HCT116 (cell line): ENCODE results near the gene GNAS-AS1. TPM values are rescaled to one million over a fixed set of nuclear protein-coding genes. Genes with fewer than 3 reads are reported as not detected.

Source experiments
- ATAC-seq: fragments of 200-7000 bp; cut with Tn5 transposase; 2 replicates; pipeline ENCODE4 v1.9.1; 2020; ENCODE audit warnings: mild to moderate bottlenecking, moderate library complexity
- BruUV-seq: library from RNA; stranded (reverse); fragments of 400-500 nt; replicated peaks from 2 replicates; lab custom pipeline; 2021; lab: Mats Ljungman, UMichigan
- CTCF ChIA-PET: fragments of 300-600 bp; sonication (Branson Sonifier 250); formaldehyde crosslinking; loops from one replicate; lab custom pipeline; 2021; ENCODE audit warnings: antibody characterized with exemption; lab: Charles Lee
- POLR2A ChIA-PET: fragments of 300-600, 350-600 bp; sonication (Branson Sonifier 250); formaldehyde crosslinking; loops from one replicate; lab custom pipeline; 2021; ENCODE audit warnings: antibody characterized with exemption; lab: Charles Lee
- RAD21 ChIA-PET, 2 experiments: fragments of 300-600 bp; sonication (Branson Sonifier 250); formaldehyde crosslinking; loops; one replicate each; lab custom pipeline; 2023; ENCODE audit warnings: low total read pairs in 2 of 2; ENCODE audit not compliant: uncharacterized antibody in 2 of 2, unreplicated experiment in 2 of 2, low non-redundant PET in 1 of 2; lab: Charles Lee
- DNase-seq: peaks from one replicate; pipeline ENCODE4 v3.0.0-alpha.2; 2010; ENCODE audit warnings: low read depth, low spot score
- H2AFZ ChIP-seq: fragments of 200-600 bp; shearing (Covaris generic), sonication (generic); 2 replicates; pipeline ENCODE4 v1.6.1; 2017; ENCODE audit warnings: low read depth, mixed run types, mixed read lengths, antibody characterized with exemption, low read length; ENCODE audit not compliant: poor library complexity, severe bottlenecking
- H3K27ac ChIP-seq: 2 replicates; pipeline ENCODE4 v1.5.1; 2012; ENCODE audit warnings: low read depth, low read length
- H3K27me3 ChIP-seq: fragments of 200-600 bp; sonication (generic); 2 replicates; pipeline ENCODE4 v1.6.1; 2016; ENCODE audit warnings: mixed run types, low read length, mixed read lengths; ENCODE audit not compliant: insufficient read depth
- H3K36me3 ChIP-seq, 2 experiments: fragments of 200-500 bp in 1 of 2; fragments of 200-600 bp in 1 of 2; sonication (Bioruptor generic) in 1 of 2; sonication (generic) in 1 of 2; 2 replicates each; pipeline versions ENCODE4 v1.5.1 to v1.6.1; 2014 to 2016; ENCODE audit warnings: low read length in 2 of 2, inconsistent platforms in 1 of 2, mixed read lengths in 1 of 2, mixed run types in 1 of 2; ENCODE audit not compliant: insufficient read depth in 2 of 2, control insufficient read depth in 1 of 2
- H3K4me1 ChIP-seq, 2 experiments: fragments of 200-600 bp in 1 of 2; sonication (generic) in 1 of 2; 2 replicates each; pipeline versions ENCODE4 v1.5.1 to v1.6.1; 2012 to 2017; ENCODE audit warnings: low read length in 2 of 2, inconsistent platforms in 1 of 2, mild to moderate bottlenecking in 1 of 2, mixed read lengths in 1 of 2, mixed run types in 1 of 2, moderate library complexity in 1 of 2; ENCODE audit not compliant: insufficient read depth in 2 of 2, control insufficient read depth in 1 of 2
- H3K4me2 ChIP-seq: fragments of 200-600 bp; sonication (generic); 2 replicates; pipeline ENCODE4 v1.6.1; 2017; ENCODE audit warnings: mixed run types, low read length, mixed read lengths
- H3K4me3 ChIP-seq, 2 experiments: fragments of 200-600 bp in 1 of 2; sonication (generic) in 1 of 2; replicated peaks in 1 of 2; 2 replicates each; pipeline ENCODE4 v1.5.1; 2011 to 2016; ENCODE audit warnings: low read length in 2 of 2, control low read depth in 1 of 2, low read depth in 1 of 2, mild to moderate bottlenecking in 1 of 2, mixed read lengths in 1 of 2, mixed run types in 1 of 2
- H3K79me2 ChIP-seq: fragments of 200-600 bp; sonication (generic); 2 replicates; pipeline ENCODE4 v1.6.1; 2017; ENCODE audit warnings: mild to moderate bottlenecking, mixed run types, low read length, moderate library complexity, mixed read lengths; ENCODE audit not compliant: insufficient read depth
- H3K9ac ChIP-seq: fragments of 200-600 bp; sonication (generic); 2 replicates; pipeline ENCODE4 v1.6.1; 2016; ENCODE audit warnings: low read length, mixed read lengths
- H3K9me2 ChIP-seq: fragments of 200-600 bp; sonication (generic), shearing (Covaris generic); 2 replicates; pipeline ENCODE4 v1.6.1; 2017; ENCODE audit warnings: mixed run types, mild to moderate bottlenecking, moderate library complexity; ENCODE audit not compliant: insufficient read depth
- H3K9me3 ChIP-seq, 2 experiments: fragments of 200-500 bp in 1 of 2; fragments of 200-600 bp in 1 of 2; sonication (Bioruptor generic) in 1 of 2; sonication (generic) in 1 of 2; 2 replicates each; pipeline ENCODE4 v1.6.1; 2014 to 2017; ENCODE audit warnings: low read length in 2 of 2, mixed read lengths in 2 of 2, inconsistent platforms in 1 of 2, low read depth in 1 of 2, mild to moderate bottlenecking in 1 of 2, mixed run types in 1 of 2, moderate library complexity in 1 of 2; ENCODE audit not compliant: control insufficient read depth in 1 of 2, insufficient read depth in 1 of 2
- H4K20me1 ChIP-seq: fragments of 200-600 bp; sonication (generic), shearing (Covaris generic); 2 replicates; pipeline ENCODE4 v1.6.1; 2017; ENCODE audit warnings: mixed run types, mild to moderate bottlenecking, moderate library complexity; ENCODE audit not compliant: insufficient read depth
- CEBPB ChIP-seq: IDR thresholded peaks from 2 replicates; pipeline ENCODE4 v1.6.1; 2012; ENCODE audit warnings: low read depth
- CTCF ChIP-seq, 3 experiments: fragments of 200-600 bp in 1 of 3; sonication (generic) in 1 of 3; IDR thresholded peaks in 2 of 3; conservative IDR thresholded peaks in 1 of 3; 2 replicates each; pipeline ENCODE4 v1.5.1; 2012 to 2017; ENCODE audit warnings: low read depth in 2 of 3, low read length in 2 of 3, antibody characterized with exemption in 1 of 3, borderline replicate concordance in 1 of 3, control low read depth in 1 of 3, mild to moderate bottlenecking in 1 of 3, mixed read lengths in 1 of 3, mixed run types in 1 of 3, moderate library complexity in 1 of 3; ENCODE audit not compliant: insufficient read depth in 1 of 3
- EGR1 ChIP-seq: IDR thresholded peaks from 2 replicates; pipeline ENCODE4 v1.6.1; 2012; ENCODE audit warnings: low read depth
- ELF1 ChIP-seq: IDR thresholded peaks from 2 replicates; pipeline ENCODE4 v1.6.1; 2012; ENCODE audit warnings: low read depth, borderline replicate concordance
- EZH2 ChIP-seq: fragments of 200-600 bp; sonication (generic); IDR thresholded peaks from 2 replicates; pipeline ENCODE4 v1.6.1; 2017; ENCODE audit warnings: antibody characterized with exemption, mixed run types
- EZH2phosphoT487 ChIP-seq: fragments of 200-600 bp; IDR thresholded peaks from 2 replicates; pipeline ENCODE4 v1.6.1; 2018; ENCODE audit warnings: antibody characterized with exemption, borderline replicate concordance
- FOSL1 ChIP-seq: IDR thresholded peaks from 2 replicates; pipeline ENCODE4 v1.6.1; 2012; ENCODE audit warnings: low read depth
- JUND ChIP-seq: IDR thresholded peaks from 2 replicates; pipeline ENCODE4 v1.6.1; 2012
- POLR2A ChIP-seq: IDR thresholded peaks from 2 replicates; pipeline ENCODE4 v1.7.0; 2011; ENCODE audit warnings: borderline replicate concordance; ENCODE audit not compliant: insufficient read depth, insufficient read length; ENCODE audit errors: extremely low read depth
- POLR2AphosphoS5 ChIP-seq: IDR thresholded peaks from 2 replicates; pipeline ENCODE4 v1.6.1; 2011; ENCODE audit warnings: mild to moderate bottlenecking, low read depth, low read length, moderate library complexity
- RAD21 ChIP-seq: IDR thresholded peaks from 2 replicates; pipeline ENCODE4 v1.6.1; 2012; ENCODE audit warnings: low read depth, mild to moderate bottlenecking
- SIN3A ChIP-seq: IDR thresholded peaks from 2 replicates; pipeline ENCODE4 v1.6.1; 2012; ENCODE audit warnings: low read depth
- TCF7L2 ChIP-seq: IDR thresholded peaks from 2 replicates; pipeline ENCODE4 v1.7.0; 2011; ENCODE audit warnings: borderline replicate concordance, inconsistent platforms; ENCODE audit not compliant: insufficient read depth, insufficient read length; ENCODE audit errors: extremely low read depth
- YY1 ChIP-seq: IDR thresholded peaks from 2 replicates; pipeline ENCODE4 v1.6.1; 2011; ENCODE audit warnings: low read length, low read depth, moderate library complexity, mild to moderate bottlenecking; ENCODE audit not compliant: insufficient replicate concordance; ENCODE audit errors: extremely low read depth
- ZNF274 ChIP-seq: fragments of 200-500 bp; sonication (Bioruptor generic); IDR thresholded peaks from 2 replicates; pipeline ENCODE4 v1.6.1; 2014; ENCODE audit warnings: mild to moderate bottlenecking, low read depth, low read length, inconsistent platforms
- intact Hi-C: fragments of 100-400 bp; cut with micrococcal nuclease; formaldehyde crosslinking; loops from 2 replicates; pipeline ENCODE4 v1.10.0; 2022
- total RNA-seq: library from RNA; stranded (reverse); gene quantifications from one replicate; pipeline ENCODE4 v1.2.1, GENCODE V29; 2021; ENCODE audit not compliant: unreplicated experiment
- TF ChIP-seq, protein P1 (sequence below): IDR thresholded peaks from 2 replicates; pipeline ENCODE4 v1.6.1; 2012
- TF ChIP-seq, protein P2 (sequence below): IDR thresholded peaks from 2 replicates; pipeline ENCODE4 v1.6.1; 2012; ENCODE audit warnings: low read depth
- TF ChIP-seq, protein P3 (sequence below): IDR thresholded peaks from 2 replicates; pipeline ENCODE4 v1.6.1; 2012

GNAS-AS1 gene
- total RNA-seq, 1 experiment from 2014 or later = not detected

- intact Hi-C loops = no loop called here
- POLR2A ChIA-PET = no interaction called here
- TF ChIP-seq POLR2A (no peak), SIN3A (no peak), POLR2AphosphoS5 (no peak), YY1 (no peak), FOSL1 (no peak), EZH2 (no peak), ELF1 (no peak), JUND (no peak), ZNF274 (no peak), EGR1 (no peak), TCF7L2 (no peak), EZH2phosphoT487 (no peak), CEBPB (no peak), RAD21 (no peak), CTCF (IDR thresholded peaks at IDR 0.05 in 2 of 3, conservative IDR thresholded peaks at IDR 0.05 in 1 of 3; ENCODE audit: borderline replicate concordance in 1 of 3, insufficient read depth in 1 of 3, low read depth in 2 of 3, low read length in 2 of 3) (no peak)
- TF ChIP-seq, protein P1, sequence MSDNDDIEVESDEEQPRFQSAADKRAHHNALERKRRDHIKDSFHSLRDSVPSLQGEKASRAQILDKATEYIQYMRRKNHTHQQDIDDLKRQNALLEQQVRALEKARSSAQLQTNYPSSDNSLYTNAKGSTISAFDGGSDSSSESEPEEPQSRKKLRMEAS = no peak
- TF ChIP-seq, protein P2, sequence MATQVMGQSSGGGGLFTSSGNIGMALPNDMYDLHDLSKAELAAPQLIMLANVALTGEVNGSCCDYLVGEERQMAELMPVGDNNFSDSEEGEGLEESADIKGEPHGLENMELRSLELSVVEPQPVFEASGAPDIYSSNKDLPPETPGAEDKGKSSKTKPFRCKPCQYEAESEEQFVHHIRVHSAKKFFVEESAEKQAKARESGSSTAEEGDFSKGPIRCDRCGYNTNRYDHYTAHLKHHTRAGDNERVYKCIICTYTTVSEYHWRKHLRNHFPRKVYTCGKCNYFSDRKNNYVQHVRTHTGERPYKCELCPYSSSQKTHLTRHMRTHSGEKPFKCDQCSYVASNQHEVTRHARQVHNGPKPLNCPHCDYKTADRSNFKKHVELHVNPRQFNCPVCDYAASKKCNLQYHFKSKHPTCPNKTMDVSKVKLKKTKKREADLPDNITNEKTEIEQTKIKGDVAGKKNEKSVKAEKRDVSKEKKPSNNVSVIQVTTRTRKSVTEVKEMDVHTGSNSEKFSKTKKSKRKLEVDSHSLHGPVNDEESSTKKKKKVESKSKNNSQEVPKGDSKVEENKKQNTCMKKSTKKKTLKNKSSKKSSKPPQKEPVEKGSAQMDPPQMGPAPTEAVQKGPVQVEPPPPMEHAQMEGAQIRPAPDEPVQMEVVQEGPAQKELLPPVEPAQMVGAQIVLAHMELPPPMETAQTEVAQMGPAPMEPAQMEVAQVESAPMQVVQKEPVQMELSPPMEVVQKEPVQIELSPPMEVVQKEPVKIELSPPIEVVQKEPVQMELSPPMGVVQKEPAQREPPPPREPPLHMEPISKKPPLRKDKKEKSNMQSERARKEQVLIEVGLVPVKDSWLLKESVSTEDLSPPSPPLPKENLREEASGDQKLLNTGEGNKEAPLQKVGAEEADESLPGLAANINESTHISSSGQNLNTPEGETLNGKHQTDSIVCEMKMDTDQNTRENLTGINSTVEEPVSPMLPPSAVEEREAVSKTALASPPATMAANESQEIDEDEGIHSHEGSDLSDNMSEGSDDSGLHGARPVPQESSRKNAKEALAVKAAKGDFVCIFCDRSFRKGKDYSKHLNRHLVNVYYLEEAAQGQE = no peak
- TF ChIP-seq, protein P3, sequence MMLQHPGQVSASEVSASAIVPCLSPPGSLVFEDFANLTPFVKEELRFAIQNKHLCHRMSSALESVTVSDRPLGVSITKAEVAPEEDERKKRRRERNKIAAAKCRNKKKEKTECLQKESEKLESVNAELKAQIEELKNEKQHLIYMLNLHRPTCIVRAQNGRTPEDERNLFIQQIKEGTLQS = no peak
- Histone ChIP-seq H3K27ac (no peak overlapping the region), H3K36me3 (no peaks in the 10 kb centered on the region), H3K4me3 (no peak overlapping the region), H3K79me2 (no peaks in the 10 kb centered on the region), H2AFZ (no peak overlapping the region), H3K9me3 (no peaks in the 10 kb centered on the region), H3K4me2 (no peak overlapping the region), H3K4me1 (no peaks in the 10 kb centered on the region), H3K9ac (no peak overlapping the region), H4K20me1 (no peaks in the 10 kb centered on the region), H3K27me3 (no peaks in the 10 kb centered on the region), H3K9me2 (no peaks in the 10 kb centered on the region)
- no peak for ATAC-seq
- CTCF ChIA-PET = no interaction called here
- no TSS peak for BruUV-seq
- RAD21 ChIA-PET = no interaction called here
- DNase-seq = no peak
Observed at GRCh38 chr20:58826271-58826670, 24.4 kb downstream of the GNAS-AS1 start.
